GM12864 (cell line): ENCODE data around the gene CRYBG1.
"Not testable (repeated sequence)": the region's sequence is repeated elsewhere in the genome, so short reads cannot be mapped to it uniquely, and the experiment has no call there.

Source experiments
- DNase-seq: peaks from one replicate; pipeline ENCODE4 v3.0.0-alpha.2; 2011; ENCODE audit warnings: low read depth
- H3K4me3 ChIP-seq: 2 replicates; pipeline ENCODE4 v1.5.1; 2011; ENCODE audit warnings: mild to moderate bottlenecking, low read depth, low read length, control low read depth
- TF ChIP-seq, protein P1 (sequence below): IDR thresholded peaks from 2 replicates; pipeline ENCODE4 v1.5.1; 2011; ENCODE audit warnings: low read depth, mild to moderate bottlenecking, moderate library complexity, low read length, control low read depth, inconsistent platforms; ENCODE audit errors: missing control alignments

The CRYBG1 gene

DNA sequence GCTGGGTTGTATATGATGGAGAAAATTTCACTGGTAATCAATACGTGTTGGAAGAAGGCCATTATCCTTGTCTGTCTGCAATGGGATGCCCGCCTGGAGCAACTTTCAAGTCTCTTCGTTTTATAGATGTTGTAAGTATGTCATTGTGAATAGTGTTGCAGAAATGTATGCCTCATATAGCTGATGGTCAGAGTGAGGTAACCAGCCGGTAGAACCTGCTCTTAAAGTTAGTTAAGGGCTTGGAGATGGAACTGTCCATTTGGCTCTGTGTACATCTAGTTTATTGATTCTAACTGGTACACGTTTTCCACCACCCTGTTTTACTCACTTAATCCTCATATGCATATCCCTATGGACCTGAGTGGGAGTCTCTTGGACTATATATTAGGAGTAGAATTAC is 195.2 kb downstream of the CRYBG1 start:
- TF ChIP-seq, protein P1, sequence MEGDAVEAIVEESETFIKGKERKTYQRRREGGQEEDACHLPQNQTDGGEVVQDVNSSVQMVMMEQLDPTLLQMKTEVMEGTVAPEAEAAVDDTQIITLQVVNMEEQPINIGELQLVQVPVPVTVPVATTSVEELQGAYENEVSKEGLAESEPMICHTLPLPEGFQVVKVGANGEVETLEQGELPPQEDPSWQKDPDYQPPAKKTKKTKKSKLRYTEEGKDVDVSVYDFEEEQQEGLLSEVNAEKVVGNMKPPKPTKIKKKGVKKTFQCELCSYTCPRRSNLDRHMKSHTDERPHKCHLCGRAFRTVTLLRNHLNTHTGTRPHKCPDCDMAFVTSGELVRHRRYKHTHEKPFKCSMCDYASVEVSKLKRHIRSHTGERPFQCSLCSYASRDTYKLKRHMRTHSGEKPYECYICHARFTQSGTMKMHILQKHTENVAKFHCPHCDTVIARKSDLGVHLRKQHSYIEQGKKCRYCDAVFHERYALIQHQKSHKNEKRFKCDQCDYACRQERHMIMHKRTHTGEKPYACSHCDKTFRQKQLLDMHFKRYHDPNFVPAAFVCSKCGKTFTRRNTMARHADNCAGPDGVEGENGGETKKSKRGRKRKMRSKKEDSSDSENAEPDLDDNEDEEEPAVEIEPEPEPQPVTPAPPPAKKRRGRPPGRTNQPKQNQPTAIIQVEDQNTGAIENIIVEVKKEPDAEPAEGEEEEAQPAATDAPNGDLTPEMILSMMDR = no peak
- H3K4me3 ChIP-seq = no peak overlapping the region
- DNase-seq = no peak

GRCh38 chr6:106556368-106556960 is 195.9 kb downstream of the CRYBG1 start:
- no peak overlapping the region for H3K4me3 ChIP-seq
- no peak for DNase-seq
- TF ChIP-seq, protein P1 = peak; percentile 9

DNA sequence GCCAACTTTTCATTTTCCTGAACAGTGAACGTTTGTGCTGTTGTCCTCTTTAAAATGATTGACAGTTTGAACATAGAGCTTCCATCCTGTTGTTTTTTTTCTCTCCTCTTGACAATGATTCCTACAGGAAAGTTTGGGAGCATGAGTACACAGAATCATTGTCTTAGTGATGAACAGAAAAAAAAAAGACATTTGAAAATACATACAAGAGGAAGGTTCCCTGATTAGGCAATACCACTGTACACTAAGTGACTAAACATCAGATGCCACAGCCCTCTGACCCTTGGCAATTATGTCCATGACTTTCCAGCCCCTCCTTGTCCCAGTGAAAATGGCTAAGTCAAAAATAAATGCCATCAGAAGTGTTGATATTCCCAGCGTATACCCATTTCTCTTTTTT is 197.3 kb downstream of the CRYBG1 start:
- no peak for DNase-seq
- no peak overlapping the region for H3K4me3 ChIP-seq
- TF ChIP-seq, protein P1 = no peak

GRCh38 chr6:106558364-106558763 is 197.8 kb downstream of the CRYBG1 start:
- TF ChIP-seq, protein P1 = no peak
- no peak overlapping the region for H3K4me3 ChIP-seq
- DNase-seq = no peak

DNA sequence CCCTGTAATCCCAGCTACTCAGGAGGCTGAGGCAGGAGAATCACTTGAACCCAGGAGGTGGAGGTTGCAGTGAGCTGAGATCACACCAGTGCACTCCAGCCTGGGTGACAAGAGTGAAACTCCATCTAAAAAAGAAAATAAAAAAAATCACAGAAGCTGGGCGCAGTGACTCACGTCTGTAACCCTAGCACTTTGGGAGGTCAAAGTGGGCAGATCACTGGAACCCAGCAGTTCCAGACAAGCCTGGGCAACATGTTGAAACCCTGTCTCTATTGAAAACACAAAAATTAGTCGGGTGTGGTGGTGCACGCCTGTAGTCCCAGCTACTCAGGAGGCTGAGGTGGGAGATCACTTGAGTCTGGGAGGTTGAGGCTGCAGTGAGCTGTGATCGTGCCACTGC is 199.1 kb downstream of the CRYBG1 start:
- not testable (repeated sequence) for H3K4me3 ChIP-seq, DNase-seq

DNA sequence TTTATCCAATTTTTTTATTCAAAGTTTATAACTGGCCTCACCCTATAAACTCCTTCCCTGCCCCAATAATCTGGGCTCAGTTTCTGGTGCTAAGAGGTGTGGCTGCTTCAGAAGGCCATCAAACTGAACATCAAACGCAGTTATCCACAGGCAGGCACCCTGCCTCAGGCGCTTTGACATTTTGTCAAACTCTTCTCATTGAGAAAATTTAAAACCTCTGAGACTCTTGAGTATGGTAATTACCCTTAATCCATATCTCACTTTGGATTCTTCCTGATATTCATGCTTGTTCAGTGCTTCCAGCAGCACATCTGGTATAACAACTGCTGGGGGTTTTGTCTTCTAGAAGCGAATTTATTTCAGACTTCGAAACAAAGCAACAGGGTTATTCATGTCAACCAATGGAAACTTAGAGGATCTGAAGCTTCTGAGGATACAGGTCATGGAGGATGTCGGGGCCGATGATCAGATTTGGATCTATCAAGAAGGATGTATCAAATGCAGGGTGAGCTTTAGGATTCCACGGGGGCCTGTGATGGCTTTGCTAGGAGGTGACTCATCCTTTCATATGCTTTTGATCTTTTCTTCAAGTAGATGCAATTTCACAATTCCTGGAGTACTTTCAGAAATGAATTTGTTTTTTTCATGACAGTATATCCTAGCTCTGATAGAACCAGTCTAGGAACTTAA is 200.6 kb downstream of the CRYBG1 start:
- no peak for DNase-seq
- TF ChIP-seq, protein P1 = no peak

GRCh38 chr6:106561686-106562405 is 201.3 kb downstream of the CRYBG1 start:
- TF ChIP-seq, protein P1 = no peak
- no peak for DNase-seq
- H3K4me3 ChIP-seq = no peak overlapping the region

More for the DNA sequence above, 200.6 kb downstream of the CRYBG1 start:
- H3K4me3 ChIP-seq = no peak overlapping the region
